GM12875 (cell line): ENCODE data around the gene ATF7.

Experiments used
- H3K4me3 ChIP-seq: one replicate; pipeline ENCODE4 v1.5.1; 2011; ENCODE audit warnings: low read depth, low read length, control low read depth
- CTCF ChIP-seq: IDR thresholded peaks from 2 replicates; pipeline ENCODE4 v1.5.1; 2011; ENCODE audit warnings: low read depth, mild to moderate bottlenecking, control low read depth, inconsistent platforms, low read length, moderate library complexity, borderline replicate concordance; ENCODE audit not compliant: insufficient read depth

ATF7 gene

GRCh38 chr12:53664191-53664590, 38.0 kb upstream of the ATF7 start:
- no peak for TF ChIP-seq CTCF

DNA sequence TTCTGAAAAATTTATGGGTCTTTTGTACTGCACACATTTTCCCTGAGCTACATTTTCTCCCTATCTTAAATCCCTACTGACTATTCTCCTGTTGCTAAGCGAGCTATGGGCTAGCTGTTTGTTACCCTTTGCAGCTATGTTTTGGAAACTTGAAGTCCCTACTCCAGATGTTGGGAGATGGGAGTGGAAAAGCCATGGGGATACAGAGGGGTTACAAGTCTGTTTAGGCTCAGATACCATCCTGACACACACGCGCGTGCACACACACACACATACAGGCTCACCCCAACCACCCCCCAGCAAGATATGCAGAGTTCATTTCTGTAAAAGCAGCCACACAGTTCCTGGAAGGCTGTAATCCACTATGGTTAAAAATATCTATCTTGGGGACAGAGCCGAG, 33.9 kb upstream of the ATF7 start:
- no peak for TF ChIP-seq CTCF
- H3K4me3 ChIP-seq = no peak overlapping the region

More at GRCh38 chr12:53664191-53664590, 38.0 kb upstream of the ATF7 start:
- no peak overlapping the region for H3K4me3 ChIP-seq

- no peak for TF ChIP-seq CTCF
- no peak overlapping the region for H3K4me3 ChIP-seq
These were observed 33.4 kb upstream of the ATF7 start for GRCh38 chr12:53659571-53659981.

- TF ChIP-seq CTCF = no peak
- H3K4me3 ChIP-seq = no peak overlapping the region
These were observed 32.9 kb upstream of the ATF7 start for GRCh38 chr12:53659011-53659551.

GRCh38 chr12:53657041-53657440, 30.9 kb upstream of the ATF7 start:
- no peak overlapping the region for H3K4me3 ChIP-seq
- TF ChIP-seq CTCF = no peak

DNA sequence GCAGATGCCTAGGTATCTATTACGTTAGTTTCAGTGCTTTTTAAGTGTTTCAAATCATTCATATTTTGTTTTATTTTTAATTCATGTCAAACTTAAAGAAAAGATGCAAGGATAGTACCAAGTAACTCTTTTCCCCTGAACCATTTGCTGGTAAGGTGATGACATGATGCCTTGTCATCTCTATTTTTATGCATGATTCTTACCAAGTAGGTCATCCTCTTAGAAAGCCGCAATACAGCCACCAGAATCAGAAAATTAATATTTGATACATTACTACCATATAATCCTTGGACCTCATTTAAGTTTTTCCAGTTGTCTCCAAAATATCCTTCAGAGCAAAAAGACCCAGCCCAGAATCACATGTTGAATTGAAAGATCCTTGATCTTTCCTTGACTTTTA, 27.4 kb upstream of the ATF7 start:
- no peak for TF ChIP-seq CTCF
- no peak overlapping the region for H3K4me3 ChIP-seq

DNA sequence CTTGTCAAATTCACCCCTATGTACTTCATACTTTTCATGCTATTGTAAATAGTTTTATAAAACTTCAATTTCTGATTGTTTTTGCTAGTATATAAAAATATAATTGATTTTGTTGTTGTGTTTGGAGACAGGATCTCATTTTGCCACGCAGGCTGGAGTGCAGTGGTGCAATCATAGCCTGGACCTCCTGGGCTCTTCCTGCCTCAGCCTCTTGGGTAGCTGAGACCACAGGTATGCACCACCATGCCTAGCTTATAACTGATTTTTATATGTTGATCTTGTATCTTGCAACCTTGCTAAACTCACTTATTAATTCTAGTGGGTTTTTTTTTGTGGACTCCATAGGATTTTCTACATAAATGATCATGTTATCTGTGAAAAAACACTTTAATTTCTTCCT, 26.2 kb upstream of the ATF7 start:
- TF ChIP-seq CTCF = no peak
- no peak overlapping the region for H3K4me3 ChIP-seq
